Astrocyte (in vitro differentiated cells and primary cell): ENCODE results near the gene NMNAT3.

ENCODE experiments used
- EZH2 ChIP-seq: IDR thresholded peaks from 2 replicates; pipeline ENCODE4 v1.6.1; 2012; ENCODE audit warnings: mild to moderate bottlenecking, low read length, inconsistent platforms; ENCODE audit not compliant: insufficient read depth
- TF ChIP-seq, protein P1 (sequence below): IDR thresholded peaks from 2 replicates; pipeline ENCODE4 v1.5.1; 2011; ENCODE audit warnings: low read depth, mild to moderate bottlenecking, inconsistent platforms, low read length, moderate library complexity; ENCODE audit not compliant: insufficient read depth

DNA sequence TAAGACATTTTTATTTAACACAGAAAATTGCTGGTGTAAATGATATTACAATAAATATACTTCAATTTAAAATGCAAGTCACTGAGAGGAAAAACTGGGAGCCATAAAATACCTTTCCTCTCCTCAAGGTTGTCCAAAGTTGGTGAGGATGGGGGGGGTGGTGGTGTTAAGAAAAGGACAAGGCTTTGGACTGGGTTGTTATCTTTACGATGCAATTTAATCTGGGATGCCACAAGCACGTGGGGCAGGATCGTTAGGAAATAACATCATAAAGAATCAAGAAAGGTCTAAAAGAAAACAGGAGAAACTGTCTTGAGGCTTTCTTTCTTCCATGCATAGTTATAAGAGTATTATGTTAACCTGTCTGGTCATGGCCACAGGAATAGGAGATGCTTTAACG, 66.9 kb downstream of the NMNAT3 start:
- TF ChIP-seq, protein P1, sequence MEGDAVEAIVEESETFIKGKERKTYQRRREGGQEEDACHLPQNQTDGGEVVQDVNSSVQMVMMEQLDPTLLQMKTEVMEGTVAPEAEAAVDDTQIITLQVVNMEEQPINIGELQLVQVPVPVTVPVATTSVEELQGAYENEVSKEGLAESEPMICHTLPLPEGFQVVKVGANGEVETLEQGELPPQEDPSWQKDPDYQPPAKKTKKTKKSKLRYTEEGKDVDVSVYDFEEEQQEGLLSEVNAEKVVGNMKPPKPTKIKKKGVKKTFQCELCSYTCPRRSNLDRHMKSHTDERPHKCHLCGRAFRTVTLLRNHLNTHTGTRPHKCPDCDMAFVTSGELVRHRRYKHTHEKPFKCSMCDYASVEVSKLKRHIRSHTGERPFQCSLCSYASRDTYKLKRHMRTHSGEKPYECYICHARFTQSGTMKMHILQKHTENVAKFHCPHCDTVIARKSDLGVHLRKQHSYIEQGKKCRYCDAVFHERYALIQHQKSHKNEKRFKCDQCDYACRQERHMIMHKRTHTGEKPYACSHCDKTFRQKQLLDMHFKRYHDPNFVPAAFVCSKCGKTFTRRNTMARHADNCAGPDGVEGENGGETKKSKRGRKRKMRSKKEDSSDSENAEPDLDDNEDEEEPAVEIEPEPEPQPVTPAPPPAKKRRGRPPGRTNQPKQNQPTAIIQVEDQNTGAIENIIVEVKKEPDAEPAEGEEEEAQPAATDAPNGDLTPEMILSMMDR, result no peak
- TF ChIP-seq EZH2, result no peak
